ENCODE results near the gene LIMCH1.

DNA sequence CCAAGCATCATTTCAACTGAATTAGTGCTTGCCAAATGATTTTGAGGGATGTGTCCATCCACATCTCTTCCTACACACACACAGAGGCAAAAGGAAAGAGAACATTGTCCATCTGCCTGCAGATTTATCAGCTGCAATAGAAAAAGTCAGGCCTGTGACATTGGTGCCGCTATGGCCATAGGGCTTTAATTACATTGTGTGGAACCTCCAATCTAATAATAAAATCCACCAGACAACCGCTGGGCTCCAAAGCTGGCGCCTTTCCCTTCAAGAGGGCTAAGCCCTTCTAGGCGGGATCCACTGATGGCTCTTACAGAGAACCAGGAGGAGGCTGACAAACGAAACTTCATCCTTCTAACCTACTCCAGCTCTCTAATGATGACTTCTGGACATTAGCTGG lies 150.0 kb downstream of the LIMCH1 start:
- TF ChIP-seq, protein P1, sequence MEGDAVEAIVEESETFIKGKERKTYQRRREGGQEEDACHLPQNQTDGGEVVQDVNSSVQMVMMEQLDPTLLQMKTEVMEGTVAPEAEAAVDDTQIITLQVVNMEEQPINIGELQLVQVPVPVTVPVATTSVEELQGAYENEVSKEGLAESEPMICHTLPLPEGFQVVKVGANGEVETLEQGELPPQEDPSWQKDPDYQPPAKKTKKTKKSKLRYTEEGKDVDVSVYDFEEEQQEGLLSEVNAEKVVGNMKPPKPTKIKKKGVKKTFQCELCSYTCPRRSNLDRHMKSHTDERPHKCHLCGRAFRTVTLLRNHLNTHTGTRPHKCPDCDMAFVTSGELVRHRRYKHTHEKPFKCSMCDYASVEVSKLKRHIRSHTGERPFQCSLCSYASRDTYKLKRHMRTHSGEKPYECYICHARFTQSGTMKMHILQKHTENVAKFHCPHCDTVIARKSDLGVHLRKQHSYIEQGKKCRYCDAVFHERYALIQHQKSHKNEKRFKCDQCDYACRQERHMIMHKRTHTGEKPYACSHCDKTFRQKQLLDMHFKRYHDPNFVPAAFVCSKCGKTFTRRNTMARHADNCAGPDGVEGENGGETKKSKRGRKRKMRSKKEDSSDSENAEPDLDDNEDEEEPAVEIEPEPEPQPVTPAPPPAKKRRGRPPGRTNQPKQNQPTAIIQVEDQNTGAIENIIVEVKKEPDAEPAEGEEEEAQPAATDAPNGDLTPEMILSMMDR (IDR thresholded peaks at IDR 0.05), result no peak
- TF ChIP-seq POLR2A (IDR thresholded peaks at IDR 0.05), result no peak

Measured in adrenal gland (tissue), 5 donors.